HG03442 (cell line): ENCODE data around the gene C1QTNF8.

Experiments
- ATAC-seq: cut with Tn5 transposase; IDR thresholded peaks from one replicate; pipeline ENCODE4 v1.9.1; 2021; ENCODE audit warnings: mild to moderate bottlenecking, moderate library complexity; ENCODE audit not compliant: unreplicated experiment

C1QTNF8 gene

DNA sequence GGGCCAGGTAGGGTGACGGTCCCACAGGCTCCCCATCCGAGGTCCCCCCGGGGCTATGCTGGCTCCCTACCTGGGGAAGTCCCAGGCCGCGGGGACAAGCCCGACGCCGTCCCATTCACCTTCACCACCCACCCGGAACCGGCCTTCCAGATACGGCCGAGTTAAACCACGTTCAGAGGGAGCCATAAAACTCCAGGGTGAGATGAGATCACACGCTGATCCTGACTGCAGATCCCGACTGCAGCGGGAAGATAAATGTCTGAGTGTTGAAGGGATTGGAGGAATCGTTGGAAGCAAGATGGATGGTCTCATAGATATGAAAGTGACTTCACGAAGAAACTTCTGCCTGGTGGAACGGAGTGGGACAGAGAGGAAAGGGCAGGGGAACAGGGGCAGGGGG is 13.6 kb upstream of the C1QTNF8 start:
- ATAC-seq: no peak

DNA sequence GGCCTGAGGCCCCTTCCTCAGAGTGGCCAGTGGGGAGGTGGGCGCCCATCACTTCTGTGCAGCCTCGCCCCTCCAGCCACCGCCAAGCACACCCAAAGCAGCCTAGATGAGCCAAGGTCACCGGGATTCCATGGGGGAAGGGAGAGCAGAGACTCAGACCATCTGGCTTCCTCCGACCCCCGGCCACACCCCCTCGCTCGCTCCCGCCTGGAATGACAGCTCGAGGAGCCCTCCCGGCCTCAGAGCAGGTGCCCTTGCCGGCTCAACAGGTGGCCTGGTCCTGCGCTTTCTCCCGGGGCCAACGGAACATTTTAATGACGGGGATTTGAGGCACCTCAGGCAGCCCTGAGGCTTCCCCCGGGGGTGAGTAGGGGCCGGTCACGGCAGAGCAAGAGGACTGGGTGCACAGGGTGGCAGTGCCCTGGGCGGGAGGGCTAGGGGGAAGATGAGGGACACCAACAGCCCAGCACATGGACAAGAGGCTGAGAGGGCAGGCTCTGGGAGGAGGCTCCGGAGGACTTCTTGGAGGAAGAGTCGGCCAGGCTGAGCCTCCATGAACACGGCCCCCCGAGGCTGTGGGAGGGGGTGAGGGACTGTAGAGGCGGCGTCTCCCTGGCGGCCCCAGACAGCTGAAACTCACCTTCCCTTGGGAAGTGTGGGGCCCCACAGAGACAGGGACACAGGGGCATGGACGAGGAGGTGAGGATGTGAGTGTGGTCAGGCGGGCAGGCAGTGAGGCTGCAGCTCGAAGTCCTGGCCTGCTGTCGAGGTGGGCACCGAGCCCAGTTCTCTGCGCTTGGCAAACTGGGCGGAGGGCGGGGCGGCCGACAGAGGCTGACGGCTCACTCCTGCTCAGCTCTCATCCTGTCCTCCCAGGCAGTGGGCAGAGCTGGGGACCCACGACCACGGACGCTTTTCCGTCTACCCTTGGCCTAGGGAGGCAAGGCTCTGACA is 12.5 kb upstream of the C1QTNF8 start:
- no peak for ATAC-seq

DNA sequence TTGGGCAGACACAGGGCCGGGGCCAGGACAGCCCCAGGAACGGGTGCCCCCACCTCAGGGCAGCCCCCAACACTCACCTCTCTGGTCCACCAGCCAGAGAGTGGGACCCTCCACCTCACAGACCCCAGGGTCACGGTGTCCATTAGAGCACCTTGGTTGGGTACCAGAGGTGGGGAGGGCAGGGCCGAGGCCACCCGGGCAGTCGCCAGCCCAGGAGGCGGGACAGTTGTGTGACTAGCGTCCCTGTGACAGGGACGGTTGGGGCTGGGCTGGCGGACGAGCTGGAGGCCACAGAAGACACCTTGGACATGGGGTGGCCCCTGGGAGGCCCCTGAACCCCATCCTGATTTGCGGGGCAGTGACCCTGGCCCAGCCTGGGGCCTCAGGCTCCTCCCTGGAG is 11.7 kb upstream of the C1QTNF8 start:
- ATAC-seq: no peak

DNA sequence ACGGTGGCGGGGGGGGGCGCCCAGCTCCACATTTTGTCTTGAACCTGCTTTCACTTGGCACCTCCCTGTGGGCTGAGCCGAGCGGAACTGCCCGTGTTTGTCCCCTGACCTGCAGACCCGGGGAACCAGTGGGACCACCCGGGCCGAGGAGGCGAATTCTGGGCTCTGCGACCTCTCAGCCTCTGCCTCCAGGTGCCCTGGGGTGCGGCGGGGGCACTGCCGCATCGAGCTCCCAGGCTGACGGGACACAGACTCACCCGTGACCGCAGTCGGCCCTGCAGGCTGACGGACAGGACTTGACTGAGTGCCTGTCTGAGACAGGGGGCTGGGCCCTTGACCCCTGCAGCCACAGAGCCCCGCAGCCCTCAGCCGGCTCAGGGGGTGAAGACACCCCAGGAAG is 11.1 kb upstream of the C1QTNF8 start:
- ATAC-seq: no peak

DNA sequence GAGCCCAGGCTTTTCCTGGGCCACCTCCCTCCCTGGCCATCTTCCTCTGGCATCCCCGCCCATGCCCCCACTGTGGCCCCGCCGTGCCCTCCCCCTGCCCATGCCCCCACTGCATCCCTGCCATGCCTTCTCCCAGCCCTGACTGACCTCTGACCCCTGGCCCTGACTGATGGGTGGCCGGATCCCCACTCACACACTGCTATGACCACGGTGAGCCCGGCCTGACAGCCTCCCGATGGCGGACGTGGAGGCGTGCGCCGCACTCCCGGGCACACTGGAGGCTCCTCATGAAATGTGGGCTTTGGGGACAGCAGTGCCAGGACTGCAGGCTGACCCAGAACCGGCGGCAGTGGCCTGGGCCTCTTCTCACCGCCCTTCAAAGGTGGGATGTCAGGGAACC is 10.6 kb upstream of the C1QTNF8 start:
- ATAC-seq: no peak

DNA sequence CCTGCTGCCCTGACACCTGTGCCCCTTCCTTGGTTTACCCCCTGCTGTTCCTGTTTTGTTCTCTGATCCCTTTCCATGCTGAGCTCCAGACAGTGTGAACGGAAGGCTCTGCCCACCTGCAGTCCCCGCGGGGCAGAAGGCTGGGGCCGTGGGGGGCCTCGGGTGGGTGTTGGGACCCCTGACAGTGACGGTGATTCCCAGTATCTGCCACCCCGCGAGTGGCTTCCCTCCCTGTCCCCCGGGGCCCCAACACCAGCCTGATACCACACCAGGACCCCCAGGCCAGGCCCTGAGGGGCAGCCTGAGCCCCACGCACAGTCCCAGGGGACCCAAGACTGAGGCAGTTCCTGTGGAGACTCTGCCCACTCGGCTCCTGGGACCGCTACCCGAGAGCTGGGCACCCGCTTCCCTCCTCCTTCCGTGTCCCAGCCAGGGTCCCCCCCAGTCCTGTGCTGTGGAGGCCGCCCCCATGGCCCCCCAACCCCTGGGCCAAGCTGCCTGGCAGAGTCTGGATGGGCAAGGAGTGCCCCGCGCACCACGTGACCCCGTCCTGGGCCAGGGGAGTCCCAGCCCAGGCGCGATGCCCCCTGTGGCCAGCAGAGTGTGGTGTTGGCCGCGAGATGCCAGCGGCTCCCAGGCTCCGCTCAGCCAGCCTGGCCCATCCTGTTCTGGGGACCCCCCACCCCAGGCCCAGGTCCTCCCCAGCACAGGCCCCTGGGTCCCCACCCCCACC is 10.0 kb upstream of the C1QTNF8 start:
- no peak for ATAC-seq

DNA sequence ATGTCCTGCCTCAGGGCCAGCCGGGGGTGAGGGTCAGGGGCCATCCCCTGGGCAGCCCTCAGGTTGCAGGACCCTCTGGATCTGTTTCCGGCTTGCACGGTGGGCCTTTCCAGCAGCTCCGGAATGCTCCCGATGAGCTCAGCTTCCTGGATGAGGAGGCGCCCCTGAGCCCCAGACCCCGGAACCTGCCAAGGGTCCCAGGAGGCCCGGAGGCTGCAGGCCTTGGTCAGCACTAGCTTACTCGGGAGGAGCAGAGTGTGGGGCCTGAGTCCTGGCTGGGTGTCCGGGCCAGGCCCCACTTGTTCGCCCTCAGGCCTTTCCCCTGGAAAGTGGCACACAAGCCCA is 7.6 kb upstream of the C1QTNF8 start:
- no peak for ATAC-seq

DNA sequence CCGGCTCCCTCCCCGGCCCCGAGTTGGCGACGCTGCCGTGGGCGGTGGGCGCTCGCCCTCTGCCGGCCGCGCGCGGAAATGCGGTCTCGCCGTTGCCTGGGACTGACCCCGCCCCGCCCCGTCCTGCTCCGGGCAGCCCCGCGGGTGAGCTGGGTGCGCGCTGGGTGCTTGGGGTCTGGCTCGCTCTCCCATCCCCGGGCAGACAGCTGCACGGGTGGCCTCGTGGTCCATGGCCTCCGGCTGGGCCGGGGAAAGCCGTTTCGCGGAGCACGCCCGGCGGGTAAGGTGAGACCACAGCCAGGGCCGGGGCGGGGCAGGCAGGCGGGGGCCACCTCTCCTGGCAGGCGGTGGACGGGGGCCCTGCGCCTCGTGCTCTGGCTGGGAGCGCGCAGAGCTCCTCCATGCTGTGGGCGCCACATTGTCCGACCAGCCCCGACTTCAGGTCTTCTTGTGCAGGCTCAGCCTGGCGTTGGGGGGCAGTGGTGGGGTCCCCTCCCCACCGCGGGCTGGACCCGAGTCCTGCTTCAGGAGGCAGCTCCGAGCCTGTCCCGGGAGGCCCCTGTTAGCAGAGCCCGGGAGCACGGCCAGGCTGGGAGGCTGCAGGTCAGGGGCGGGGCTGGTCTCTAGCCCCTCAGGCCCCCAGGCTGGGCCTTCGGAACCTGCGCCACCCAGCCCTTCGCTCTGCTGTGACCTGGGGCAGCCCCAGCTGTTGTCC is 7.0 kb upstream of the C1QTNF8 start:
- no peak for ATAC-seq

DNA sequence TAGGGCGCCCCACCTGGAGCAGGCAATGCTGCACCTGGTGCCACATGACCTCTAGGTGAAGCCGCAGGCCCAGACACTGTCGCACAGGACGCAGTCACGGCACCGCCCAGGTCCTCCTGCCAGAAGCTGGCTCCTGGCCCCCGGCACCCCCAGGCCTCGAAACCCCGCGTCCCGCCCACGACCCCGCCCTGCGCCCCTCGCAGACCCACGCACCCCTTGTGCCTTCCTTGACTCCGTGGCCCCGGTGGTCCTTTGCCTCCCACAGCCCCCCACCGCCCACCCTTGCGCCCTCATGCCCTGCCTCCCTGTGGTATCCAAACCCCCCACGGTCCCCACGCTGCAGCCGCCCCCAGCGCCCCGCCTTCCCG is 6.3 kb upstream of the C1QTNF8 start:
- ATAC-seq: no peak

DNA sequence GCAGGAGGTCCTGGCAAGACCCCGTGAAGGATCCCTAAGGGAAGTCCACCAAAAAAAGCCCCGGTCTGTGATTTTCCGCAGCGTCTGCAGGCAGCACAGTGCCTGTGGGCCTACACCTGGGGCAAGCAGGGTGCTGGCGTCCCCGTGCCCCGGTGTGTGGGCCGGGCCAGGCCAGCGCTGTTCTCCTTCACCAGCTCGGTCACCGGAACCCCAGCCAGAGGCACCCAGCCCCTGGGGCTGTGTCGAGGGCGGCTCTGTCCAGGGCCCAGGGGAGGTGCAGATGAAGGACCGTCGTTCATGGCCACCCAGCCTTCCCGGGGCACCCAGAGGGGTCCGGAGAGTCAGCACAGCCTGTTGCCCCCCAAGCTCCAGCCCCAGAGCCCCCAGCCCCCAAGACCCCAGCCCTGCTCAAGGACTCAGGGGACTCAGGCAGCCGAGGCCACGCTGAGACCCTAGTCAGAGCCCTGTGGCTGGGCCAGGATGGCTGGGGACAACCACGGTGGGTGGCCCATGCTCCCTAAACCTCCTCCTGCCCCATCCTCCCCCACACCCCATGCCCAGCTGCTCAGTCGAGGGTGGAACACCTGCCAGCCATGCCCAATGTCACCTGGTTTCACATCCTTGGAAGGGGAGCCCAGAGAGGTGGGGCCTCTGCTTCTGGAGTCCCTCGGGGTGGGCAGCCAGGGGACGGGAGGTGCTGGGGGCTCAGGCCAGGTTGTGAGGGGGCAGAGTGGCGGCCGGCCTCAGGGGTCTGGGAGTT is 5.7 kb upstream of the C1QTNF8 start:
- no peak for ATAC-seq

DNA sequence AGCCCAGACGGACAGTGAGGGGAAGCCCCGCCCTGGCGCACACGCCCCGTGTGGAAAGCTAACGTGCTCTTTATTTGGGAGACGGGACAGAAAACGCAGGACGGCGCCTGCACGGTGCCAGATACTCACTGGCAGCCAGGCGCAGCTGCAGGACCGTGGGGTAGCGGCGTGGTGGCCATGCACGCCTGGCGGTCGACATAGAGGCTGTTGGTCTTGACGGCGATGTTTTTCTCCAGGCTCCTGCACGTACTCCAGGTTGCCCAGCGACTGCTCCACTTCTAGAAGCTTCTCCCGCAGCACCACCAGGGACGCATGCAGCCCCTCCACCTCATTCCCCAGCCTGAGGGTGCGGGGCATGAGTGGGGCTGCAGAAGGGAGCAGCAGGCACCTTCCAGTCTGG is 5.1 kb upstream of the C1QTNF8 start:
- no peak for ATAC-seq

DNA sequence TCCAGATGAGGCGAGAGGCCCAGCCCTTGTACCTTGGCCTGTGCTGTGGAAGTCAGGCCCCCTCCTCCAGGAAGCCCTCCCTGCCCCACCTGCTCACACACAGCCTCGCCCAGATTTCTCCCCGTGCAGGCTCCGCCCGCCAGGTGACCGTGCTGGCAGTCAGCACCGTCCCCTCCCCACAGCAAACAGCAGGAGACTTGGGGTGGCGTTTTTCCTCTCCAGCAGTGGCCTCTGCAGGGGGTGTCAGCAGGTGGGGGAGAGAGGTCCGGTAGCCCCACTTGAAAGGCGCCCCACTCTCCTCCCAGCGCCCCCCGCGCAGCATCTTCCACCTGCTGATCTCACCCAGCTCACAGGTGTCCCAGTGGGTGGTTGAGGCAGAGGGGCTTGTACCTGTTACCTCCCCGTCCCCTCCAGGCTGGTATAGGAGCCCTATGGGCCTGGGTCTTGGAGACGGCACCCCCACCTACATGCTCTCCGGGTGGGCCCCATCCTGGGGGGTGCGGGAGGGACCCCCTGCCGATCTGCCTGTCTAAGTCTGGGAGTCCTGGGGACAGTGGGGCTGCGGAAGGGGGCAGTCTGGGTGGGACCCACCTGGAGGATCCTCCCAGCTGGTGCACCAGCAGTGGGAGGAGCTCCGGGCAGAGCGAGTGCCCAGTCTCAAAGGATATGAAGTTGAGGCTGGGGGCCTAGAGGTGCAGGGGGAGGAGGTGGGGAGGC is 4.2 kb upstream of the C1QTNF8 start:
- ATAC-seq: no peak

DNA sequence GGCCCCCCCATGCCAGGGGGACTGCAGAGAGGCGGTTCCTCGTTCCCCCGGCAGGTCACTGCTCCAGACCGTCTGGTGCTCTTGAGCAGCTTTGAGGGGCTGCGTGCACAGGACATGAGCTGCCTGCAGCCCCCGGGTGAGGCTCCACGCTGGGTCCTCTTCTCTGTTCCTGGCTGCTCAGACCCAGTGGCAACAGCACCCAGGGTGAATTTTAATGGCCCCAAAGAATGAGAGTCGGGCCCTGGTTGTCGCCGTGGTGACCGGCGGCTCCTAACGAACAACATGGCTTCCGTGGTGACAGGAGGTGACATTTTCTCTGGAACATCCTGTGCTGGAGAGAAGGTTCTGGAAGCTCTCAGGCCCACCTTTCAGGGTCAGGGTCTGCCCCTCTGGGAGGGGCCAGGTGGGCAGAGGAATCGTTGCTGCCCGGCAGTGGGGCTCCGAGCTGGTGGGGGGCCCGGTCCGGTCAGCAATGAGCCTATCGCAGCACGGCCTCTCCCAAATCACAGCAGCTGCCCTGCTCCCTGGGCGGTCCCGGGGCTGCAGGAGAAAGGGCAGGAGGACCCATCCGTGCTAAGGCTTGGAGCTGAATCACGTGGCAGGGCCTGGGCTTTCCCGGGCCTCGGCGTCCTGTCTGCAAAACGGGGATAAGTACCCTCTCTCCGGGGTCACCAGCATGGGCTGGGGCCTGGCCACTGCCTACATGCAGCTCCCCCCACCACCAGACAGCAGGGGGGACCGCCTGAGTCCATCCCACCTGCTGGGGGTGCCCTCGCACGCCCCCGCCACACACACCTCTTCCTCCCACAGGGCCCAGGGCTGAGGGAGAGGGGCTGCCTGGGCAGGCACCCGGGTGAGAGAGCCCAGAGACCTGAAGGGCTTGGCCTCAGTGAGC is 3.4 kb upstream of the C1QTNF8 start:
- ATAC-seq: no peak

DNA sequence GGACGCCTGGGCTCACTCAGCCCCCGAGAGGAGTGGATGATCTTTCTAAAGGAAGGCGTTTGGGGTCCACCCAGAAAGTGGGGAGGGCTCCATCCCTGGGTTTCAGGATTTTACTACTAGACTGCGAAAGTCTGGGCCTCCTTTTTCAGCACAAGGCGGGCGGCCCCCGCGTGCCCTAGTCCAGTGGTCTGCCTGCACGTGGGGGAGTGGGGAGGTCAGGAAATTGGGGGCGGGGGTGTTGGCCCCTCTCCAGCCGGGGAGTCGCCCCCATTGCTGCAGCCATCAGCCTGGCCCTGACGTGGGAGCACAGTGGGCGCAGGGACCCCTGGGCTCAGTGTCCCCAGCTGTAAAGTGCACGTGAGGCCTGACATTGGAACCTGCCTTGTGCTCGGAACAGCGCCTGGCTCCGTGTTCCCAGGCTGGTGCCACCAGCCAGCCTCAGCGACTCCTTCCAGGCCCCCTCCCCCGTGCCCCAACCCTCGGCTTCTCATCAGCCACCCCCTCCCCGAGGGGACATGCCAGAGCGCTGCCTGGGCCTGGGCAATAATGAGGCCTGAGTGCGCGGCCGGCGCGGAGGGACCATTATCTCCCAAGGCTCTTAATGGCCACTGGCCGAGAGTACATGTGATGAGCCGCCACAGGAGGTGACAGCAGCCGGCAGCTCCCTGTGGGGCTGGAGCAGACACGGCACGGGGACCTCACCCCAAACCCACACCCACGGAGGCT is 2.4 kb upstream of the C1QTNF8 start:
- no peak for ATAC-seq

DNA sequence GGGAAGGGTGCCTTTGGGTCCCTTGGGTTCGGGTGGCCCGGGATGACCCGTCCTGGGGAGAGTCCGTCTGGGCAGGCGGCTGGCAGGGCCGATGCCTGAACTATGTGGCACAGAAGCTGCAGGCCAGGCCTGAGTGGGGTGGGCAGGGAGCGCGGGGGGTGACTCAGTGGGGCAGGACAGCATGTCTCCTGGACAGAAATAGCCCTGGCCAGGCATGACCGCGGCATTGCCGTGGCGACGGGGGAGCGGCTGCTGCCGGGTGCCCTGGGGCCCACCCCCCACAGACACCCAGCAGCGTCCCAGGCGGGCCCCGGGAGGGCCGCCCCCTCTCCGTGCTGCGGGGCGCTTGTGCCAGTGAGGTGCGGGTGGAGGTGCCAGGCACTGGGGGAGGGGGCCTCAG is 1.8 kb upstream of the C1QTNF8 start:
- ATAC-seq: no peak

DNA sequence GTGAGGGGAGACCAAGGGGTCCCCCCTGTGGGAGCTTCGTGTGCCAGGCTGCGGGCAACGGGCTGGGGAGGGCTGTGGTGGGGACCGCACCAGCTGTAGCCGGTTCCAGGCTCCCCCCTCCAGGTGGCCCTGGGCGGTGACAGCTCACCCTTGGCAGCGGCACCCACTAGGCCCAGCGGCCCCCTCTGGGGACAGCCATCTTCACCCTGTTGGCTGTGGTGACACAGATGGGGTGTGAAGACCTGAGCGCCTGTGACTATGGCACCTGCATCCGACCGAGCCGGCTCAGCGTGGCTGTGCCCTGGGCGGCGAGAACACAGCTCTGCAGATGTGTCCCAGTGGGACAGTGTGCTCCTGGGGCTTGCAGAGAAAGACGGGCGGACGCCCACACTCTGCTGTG is 1.1 kb upstream of the C1QTNF8 start:
- no peak for ATAC-seq

DNA sequence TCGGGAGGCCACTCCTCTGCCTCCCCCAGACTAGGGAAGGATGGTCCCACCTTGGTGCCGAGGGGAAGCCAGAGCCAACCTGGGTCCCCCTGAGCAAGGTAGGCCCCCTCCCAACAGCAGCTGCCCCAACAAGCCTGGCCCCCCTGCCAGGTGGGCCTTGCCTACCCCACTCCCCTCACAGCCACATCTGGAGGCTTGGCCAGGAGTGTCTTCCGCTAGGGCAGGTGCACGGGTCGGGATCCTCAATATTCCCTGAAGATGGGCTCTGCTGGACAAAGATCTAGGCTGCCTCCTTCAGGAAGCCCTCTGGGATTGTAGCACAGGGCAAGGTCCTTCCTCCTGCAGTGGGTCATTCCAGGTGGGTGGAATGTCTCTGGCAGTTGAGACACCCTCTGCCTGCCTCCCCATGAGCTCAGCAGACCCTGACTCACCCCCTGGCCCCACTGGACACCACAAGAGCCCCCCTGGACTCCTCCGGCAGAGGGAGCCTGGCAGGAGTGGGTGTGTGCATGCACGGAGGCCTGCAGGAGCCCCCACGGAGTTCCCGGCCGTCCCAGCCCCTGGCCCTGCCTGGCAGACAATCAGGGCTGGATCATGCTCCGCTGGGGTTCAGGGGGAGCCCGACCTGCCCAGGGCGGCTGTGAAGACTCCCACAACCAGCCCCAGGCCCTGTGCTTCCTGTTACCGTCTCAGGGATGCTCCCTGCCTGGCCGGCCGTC is 435 bp downstream of the C1QTNF8 start:
- no peak for ATAC-seq
